ENCODE results near the gene TTBK2.

DNA sequence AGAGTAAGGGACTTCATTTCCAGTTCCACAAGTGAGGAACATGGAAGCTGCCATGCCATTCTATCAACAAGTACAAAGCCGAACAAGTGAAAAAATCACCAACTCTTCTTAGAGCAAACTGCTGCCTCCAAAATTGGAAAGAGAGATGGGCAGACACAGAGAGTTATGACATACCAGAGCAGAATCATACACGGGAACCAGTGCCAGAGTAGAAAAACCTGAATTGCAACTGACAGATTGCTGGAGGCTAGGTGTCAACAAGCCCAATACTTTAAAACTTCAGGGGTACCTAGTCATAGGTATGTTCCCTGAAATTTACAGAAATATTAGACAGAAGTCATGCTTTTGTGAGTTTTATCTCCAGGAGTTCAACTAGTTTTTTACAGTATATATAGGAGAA is 62.0 kb downstream of the TTBK2 start:
- TF ChIP-seq, protein P1, sequence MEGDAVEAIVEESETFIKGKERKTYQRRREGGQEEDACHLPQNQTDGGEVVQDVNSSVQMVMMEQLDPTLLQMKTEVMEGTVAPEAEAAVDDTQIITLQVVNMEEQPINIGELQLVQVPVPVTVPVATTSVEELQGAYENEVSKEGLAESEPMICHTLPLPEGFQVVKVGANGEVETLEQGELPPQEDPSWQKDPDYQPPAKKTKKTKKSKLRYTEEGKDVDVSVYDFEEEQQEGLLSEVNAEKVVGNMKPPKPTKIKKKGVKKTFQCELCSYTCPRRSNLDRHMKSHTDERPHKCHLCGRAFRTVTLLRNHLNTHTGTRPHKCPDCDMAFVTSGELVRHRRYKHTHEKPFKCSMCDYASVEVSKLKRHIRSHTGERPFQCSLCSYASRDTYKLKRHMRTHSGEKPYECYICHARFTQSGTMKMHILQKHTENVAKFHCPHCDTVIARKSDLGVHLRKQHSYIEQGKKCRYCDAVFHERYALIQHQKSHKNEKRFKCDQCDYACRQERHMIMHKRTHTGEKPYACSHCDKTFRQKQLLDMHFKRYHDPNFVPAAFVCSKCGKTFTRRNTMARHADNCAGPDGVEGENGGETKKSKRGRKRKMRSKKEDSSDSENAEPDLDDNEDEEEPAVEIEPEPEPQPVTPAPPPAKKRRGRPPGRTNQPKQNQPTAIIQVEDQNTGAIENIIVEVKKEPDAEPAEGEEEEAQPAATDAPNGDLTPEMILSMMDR (IDR thresholded peaks at IDR 0.05; ENCODE audit: low read length) = no peak
- TF ChIP-seq EZH2 (IDR thresholded peaks at IDR 0.05; ENCODE audit: borderline replicate concordance, low read length) = no peak
